ENCODE results near the gene ZNF337.
"Not testable (repeated sequence)": the region's sequence is repeated elsewhere in the genome, so short reads cannot be mapped to it uniquely, and the experiment has no call there.

The ZNF337 gene

GRCh38 chr20:25696371-25697131, at the start of gene ZNF337:
Gene ZNF337, minus strand, starts transcription at chr20:25696853. Its CDS starts 10,436 bp downstream, at chr20:25686417.
- DNase-seq (ENCODE audit: low read depth), result peak; percentile 91

- DNase-seq (ENCODE audit: low read depth), result no peak
These were observed 49.1 kb upstream of the ZNF337 start for GRCh38 chr20:25745738-25746137.

GRCh38 chr20:25745100-25745499, 48.4 kb upstream of the ZNF337 start:
- DNase-seq (ENCODE audit: low read depth), result no peak

- DNase-seq (ENCODE audit: low read depth), result no peak
These were observed 47.6 kb upstream of the ZNF337 start for GRCh38 chr20:25744261-25744660.

GRCh38 chr20:25741088-25741487, 44.4 kb upstream of the ZNF337 start:
- DNase-seq (ENCODE audit: low read depth), result no peak

- no peak for DNase-seq (ENCODE audit: low read depth)
These were observed 43.1 kb upstream of the ZNF337 start for GRCh38 chr20:25739615-25740320.

GRCh38 chr20:25738198-25738597, 41.5 kb upstream of the ZNF337 start:
- DNase-seq (ENCODE audit: low read depth), result no peak

- DNase-seq (ENCODE audit: low read depth), result no peak
These were observed 37.2 kb upstream of the ZNF337 start for GRCh38 chr20:25733903-25734302.

GRCh38 chr20:25730862-25731261, 34.2 kb upstream of the ZNF337 start:
- DNase-seq (ENCODE audit: low read depth), result no peak

- DNase-seq (ENCODE audit: low read depth), result no peak
These were observed 29.7 kb upstream of the ZNF337 start for GRCh38 chr20:25726357-25726756.

- no peak for DNase-seq (ENCODE audit: low read depth)
These were observed 29.0 kb upstream of the ZNF337 start for GRCh38 chr20:25725639-25726038.

GRCh38 chr20:25723975-25724374, 27.3 kb upstream of the ZNF337 start:
- no peak for DNase-seq (ENCODE audit: low read depth)

- no peak for DNase-seq (ENCODE audit: low read depth)
These were observed 23.6 kb upstream of the ZNF337 start for GRCh38 chr20:25720285-25720684.

- not testable (repeated sequence) for DNase-seq (ENCODE audit: low read depth)
These were observed 22.5 kb upstream of the ZNF337 start for GRCh38 chr20:25718896-25719809.

- DNase-seq (ENCODE audit: low read depth), result no peak
These were observed 11.0 kb upstream of the ZNF337 start for GRCh38 chr20:25707695-25708094.

- peak; percentile 24 for DNase-seq (ENCODE audit: low read depth)
These were observed 10.1 kb upstream of the ZNF337 start for GRCh38 chr20:25706793-25707192.

GRCh38 chr20:25705830-25706351, 9.2 kb upstream of the ZNF337 start:
- no peak for DNase-seq (ENCODE audit: low read depth)

GRCh38 chr20:25704303-25704702, 7.7 kb upstream of the ZNF337 start:
- DNase-seq (ENCODE audit: low read depth), result not testable (repeated sequence)

GRCh38 chr20:25700835-25701234, 4.2 kb upstream of the ZNF337 start:
- not testable (repeated sequence) for DNase-seq (ENCODE audit: low read depth)

GRCh38 chr20:25699914-25700313, 3.3 kb upstream of the ZNF337 start:
- DNase-seq (ENCODE audit: low read depth), result no peak

GRCh38 chr20:25697132-25697446, 436 bp upstream of the ZNF337 start:
- no peak for DNase-seq (ENCODE audit: low read depth)
